DMS114 treated with DMSO at 0.1 percent for 48 hours (cell line): ENCODE results near the gene PLCL2.

Experiments used
- DNase-seq: peaks from one replicate; lab custom pipeline; 2025; ENCODE audit not compliant: unreplicated experiment; lab: John Stamatoyannopoulos, UW

PLCL2 gene

GRCh38 chr3:17138246-17139039, 253.7 kb downstream of the PLCL2 start:
- no peak for DNase-seq
